Myocyte (in vitro differentiated cells): Measurements from ENCODE around the gene HOXB2. TPM values are rescaled to one million over a fixed set of nuclear protein-coding genes. Genes with fewer than 3 reads are reported as not detected.

Experiments used
- microRNA counts: library from miRNA; unstranded; fragments of <30 nt; microRNA quantifications from one replicate; lab custom pipeline; 2016
- total RNA-seq: library from RNA; depleted of rRNA; stranded (reverse); fragments of >200 nt; gene quantifications from 2 replicates; pipeline ENCODE4 v1.2.3, GENCODE V29; 2014

HOXB2 gene
- total RNA-seq, 1 donor from 2014 or later: 43.9 TPM

MicroRNAs encoded within 50 kb of the gene (microRNA counts, 767-probe panel; counts per million panel counts)
- microRNA hsa-miR-10a-5p (lab: Ali Mortazavi, UCI): 10,463 counts per million, percentile 43 among the panel's probes with 10 or more counts

Other genes starting within 250 kb of the HOXB2 start
- gene SKAP1, start 114.9 kb downstream of the HOXB2 start, total RNA-seq: not detected in 2 replicates
- gene HOXB1, start 14.1 kb downstream of the HOXB2 start, total RNA-seq: not detected in 2 replicates
- 4.1 and 4.8 TPM in 2 replicates for gene HOXB4, start 33.2 kb upstream of the HOXB2 start, total RNA-seq
- gene HOXB3, start 45.1 kb upstream of the HOXB2 start, total RNA-seq: 8.3 and 8.4 TPM in 2 replicates
- 0.42 and 0.80 TPM in 2 replicates for gene HOXB5, start 48.7 kb upstream of the HOXB2 start, total RNA-seq
- gene HOXB6, start 59.9 kb upstream of the HOXB2 start, total RNA-seq: 13.5 and 22.9 TPM in 2 replicates
- 27.8 and 30.4 TPM in 2 replicates for gene HOXB7, start 65.9 kb upstream of the HOXB2 start, total RNA-seq
- gene HOXB8, start 70.2 kb upstream of the HOXB2 start, total RNA-seq: 11.8 and 13.8 TPM in 2 replicates
- gene HOXB9, start 81.2 kb upstream of the HOXB2 start, total RNA-seq: 4.9 and 6.6 TPM in 2 replicates
- gene PRAC1, start 177.4 kb upstream of the HOXB2 start, total RNA-seq: not detected in 2 replicates
- not detected in 2 replicates for gene PRAC2, start 178.1 kb upstream of the HOXB2 start, total RNA-seq
- gene HOXB13, start 183.6 kb upstream of the HOXB2 start, total RNA-seq: 1.3 and 1.5 TPM in 2 replicates